Activated naive CD4-positive, alpha-beta T cell treated with anti-CD3 and anti-CD28 coated beads for 36 hours (primary cell): ENCODE data around the gene ISCA2. TPM values are rescaled to one million over a fixed set of nuclear protein-coding genes. Genes with fewer than 3 reads are reported as not detected.

ENCODE experiments used
- CTCF ChIA-PET: fragments of 350-600 bp; sonication (Branson Sonifier 250); formaldehyde crosslinking; loops from one replicate; lab custom pipeline; 2021; ENCODE audit warnings: antibody characterized with exemption; lab: Charles Lee
- DNase-seq: peaks from one replicate; pipeline ENCODE4 v3.0.0-alpha.2; 2020
- H3K27ac Mint-ChIP-seq: one replicate; pipeline ENCODE4 v1.8.0; 2021; ENCODE audit warnings: mild to moderate bottlenecking, mixed read lengths
- H3K27me3 Mint-ChIP-seq: one replicate; pipeline ENCODE4 v1.8.0; 2021; ENCODE audit warnings: low read depth, mixed read lengths
- H3K36me3 Mint-ChIP-seq: one replicate; pipeline ENCODE4 v1.8.0; 2021; ENCODE audit warnings: low read depth, mixed read lengths
- H3K4me1 Mint-ChIP-seq: one replicate; pipeline ENCODE4 v1.8.0; 2021; ENCODE audit warnings: low read depth, mixed read lengths
- H3K4me3 Mint-ChIP-seq: one replicate; pipeline ENCODE4 v1.8.0; 2021; ENCODE audit warnings: mild to moderate bottlenecking, moderate library complexity, mixed read lengths
- H3K9me3 Mint-ChIP-seq: one replicate; pipeline ENCODE4 v1.8.0; 2021; ENCODE audit warnings: mixed read lengths
- intact Hi-C: fragments of 100-400 bp; cut with micrococcal nuclease; formaldehyde crosslinking; loops from one replicate; pipeline ENCODE4 v1.15.1; 2023
- total RNA-seq, 2 experiments: library from RNA; stranded (reverse); gene quantifications; one replicate each; pipeline ENCODE4 v1.2.3, GENCODE V29; 2021

Gene ISCA2
- total RNA-seq, 2 experiments from 2014 or later: 27.7 to 30.9 TPM

GRCh38 chr14:74488786-74489397 is 4.7 kb upstream of the ISCA2 start:
- H3K9me3 Mint-ChIP-seq: no peaks in the 10 kb centered on the region
- CTCF ChIA-PET: no interaction called here

GRCh38 chr14:74490486-74490885 is 3.1 kb upstream of the ISCA2 start:
- intact Hi-C loops: loop anchor here (5.0 kb wide), 2 partner anchors 347 to 392 kb away; partner anchors contain the start of gene DLST
- H3K27me3 Mint-ChIP-seq: no peaks in the 10 kb centered on the region
- CTCF ChIA-PET: interaction anchor here (1.0 to 1.2 kb wide), 2 partner anchors 119 to 122 kb away, joined by 3 to 4 read pairs; partner anchors contain the start of gene LTBP2
- H3K27ac Mint-ChIP-seq: no peak overlapping the region
- DNase-seq: no peak
- H3K36me3 Mint-ChIP-seq: no peaks in the 10 kb centered on the region
- H3K4me3 Mint-ChIP-seq: no peak overlapping the region
- peaks cover 26% of the 10 kb centered on the region for H3K4me1 Mint-ChIP-seq
- no peaks in the 10 kb centered on the region for H3K9me3 Mint-ChIP-seq

More at GRCh38 chr14:74488786-74489397, 4.7 kb upstream of the ISCA2 start:
- intact Hi-C loops: no loop called here
- Mint-ChIP-seq H3K4me3 (no peak overlapping the region), H3K27me3 (no peaks in the 10 kb centered on the region), H3K4me1 (peaks cover 11% of the 10 kb centered on the region), H3K36me3 (no peaks in the 10 kb centered on the region), H3K27ac (no peak overlapping the region)
- no peak for DNase-seq

GRCh38 chr14:74491956-74492775 is 1.4 kb upstream of the ISCA2 start:
- Mint-ChIP-seq H3K27ac (no peak overlapping the region), H3K36me3 (no peaks in the 10 kb centered on the region), H3K4me1 (peaks cover 27% of the 10 kb centered on the region), H3K27me3 (no peaks in the 10 kb centered on the region), H3K4me3 (no peak overlapping the region), H3K9me3 (no peaks in the 10 kb centered on the region)
- peak; percentile 26 for DNase-seq
- CTCF ChIA-PET: interaction anchor here (0.6 kb wide), 1 partner anchor 311 kb away, joined by 3 read pairs; no protein-coding TSS in a partner anchor
- intact Hi-C loops: loop anchor here (1.0 to 5.0 kb wide), 5 partner anchors 130 to 605 kb away; partner anchors contain the start of genes DLST, ZC2HC1C and ZNF410

GRCh38 chr14:74492776-74493342 is 706 bp upstream of the ISCA2 start, which contains the start of gene NPC2:
Gene NPC2 (minus strand): TSS chr14:74493305. CDS start chr14:74493274, 31 bp downstream.
- H3K27ac Mint-ChIP-seq: peak within 1 kb of the TSS; percentile 86
- H3K4me3 Mint-ChIP-seq: no peak within 1 kb of the TSS
- H3K4me1 Mint-ChIP-seq: peaks cover 27% of the 10 kb centered on the region
- intact Hi-C loops: loop anchor here (1.0 to 5.0 kb wide), 11 partner anchors 87 to 606 kb away; partner anchors contain the start of genes ALDH6A1, DLST, LIN52 and LTBP2
- no peaks in the 10 kb centered on the region for H3K27me3 Mint-ChIP-seq
- CTCF ChIA-PET: interaction anchor here (0.6 to 1.3 kb wide), 2 partner anchors 9 to 152 kb away, joined by 3 read pairs; no protein-coding TSS in a partner anchor
- no peaks in the 10 kb centered on the region for H3K9me3 Mint-ChIP-seq
- no peak for DNase-seq
- no peaks in the 10 kb centered on the region for H3K36me3 Mint-ChIP-seq

- Mint-ChIP-seq H3K36me3 (no peaks in the 10 kb centered on the region), H3K27ac (no peak overlapping the region), H3K4me1 (peaks cover 18% of the 10 kb centered on the region), H3K4me3 (no peak overlapping the region), H3K27me3 (no peaks in the 10 kb centered on the region), H3K9me3 (no peaks in the 10 kb centered on the region)
- intact Hi-C loops: no loop called here
- DNase-seq: no peak
- CTCF ChIA-PET: no interaction called here
Measured at GRCh38 chr14:74495356-74495755, 1.8 kb downstream of the ISCA2 start.

- Mint-ChIP-seq H3K36me3 (no peaks in the 10 kb centered on the region), H3K9me3 (no peaks in the 10 kb centered on the region), H3K4me1 (peaks cover under 1% of the 10 kb centered on the region), H3K27ac (no peak overlapping the region), H3K27me3 (no peaks in the 10 kb centered on the region), H3K4me3 (no peak overlapping the region)
- CTCF ChIA-PET: interaction anchor here (0.5 to 1.2 kb wide), 2 partner anchors 108 to 302 kb away, joined by 3 to 4 read pairs; no protein-coding TSS in a partner anchor
- no peak for DNase-seq
- intact Hi-C loops: no loop called here
Measured at GRCh38 chr14:74500417-74501134, 7.0 kb downstream of the ISCA2 start.

- no peaks in the 10 kb centered on the region for H3K36me3 Mint-ChIP-seq
- no peaks in the 10 kb centered on the region for H3K27me3 Mint-ChIP-seq
- H3K27ac Mint-ChIP-seq: no peak overlapping the region
- DNase-seq: peak; percentile 23
- intact Hi-C loops: no loop called here
- no peaks in the 10 kb centered on the region for H3K4me1 Mint-ChIP-seq
- H3K4me3 Mint-ChIP-seq: no peak overlapping the region
- no peaks in the 10 kb centered on the region for H3K9me3 Mint-ChIP-seq
- CTCF ChIA-PET: interaction anchor here (0.5 to 1.3 kb wide), 3 partner anchors 8 to 302 kb away, joined by 3 to 4 read pairs (median 3); partner anchors contain the start of gene ISCA2
Measured at GRCh38 chr14:74501135-74501614, 7.6 kb downstream of the ISCA2 start.

GRCh38 chr14:74501691-74502090 is 8.1 kb downstream of the ISCA2 start:
- H3K27ac Mint-ChIP-seq: no peak overlapping the region

GRCh38 chr14:74502236-74503019 is 8.9 kb downstream of the ISCA2 start:
- Mint-ChIP-seq H3K36me3 (no peaks in the 10 kb centered on the region), H3K4me3 (no peak overlapping the region), H3K27ac (no peak overlapping the region), H3K9me3 (no peaks in the 10 kb centered on the region), H3K27me3 (no peaks in the 10 kb centered on the region), H3K4me1 (no peaks in the 10 kb centered on the region)
- peak; percentile 44 for DNase-seq
- CTCF ChIA-PET: interaction anchor here (0.7 to 1.3 kb wide), 2 partner anchors 9 to 190 kb away, joined by 3 read pairs; partner anchors contain the start of gene ISCA2
- intact Hi-C loops: no loop called here

More at GRCh38 chr14:74501691-74502090, 8.1 kb downstream of the ISCA2 start:
- Mint-ChIP-seq H3K27me3 (no peaks in the 10 kb centered on the region), H3K9me3 (no peaks in the 10 kb centered on the region), H3K4me1 (no peaks in the 10 kb centered on the region), H3K4me3 (no peak overlapping the region), H3K36me3 (no peaks in the 10 kb centered on the region)
- no peak for DNase-seq
- CTCF ChIA-PET: interaction anchor here (0.7 to 1.3 kb wide), 3 partner anchors 8 to 190 kb away, joined by 3 read pairs; partner anchors contain the start of gene ISCA2
- intact Hi-C loops: no loop called here

- no peak overlapping the region for H3K4me3 Mint-ChIP-seq
- intact Hi-C loops: no loop called here
- no peak overlapping the region for H3K27ac Mint-ChIP-seq
- no peaks in the 10 kb centered on the region for H3K27me3 Mint-ChIP-seq
- CTCF ChIA-PET: no interaction called here
- DNase-seq: no peak
- H3K36me3 Mint-ChIP-seq: no peaks in the 10 kb centered on the region
- no peaks in the 10 kb centered on the region for H3K9me3 Mint-ChIP-seq
- no peaks in the 10 kb centered on the region for H3K4me1 Mint-ChIP-seq
Measured at GRCh38 chr14:74503291-74503937, 9.8 kb downstream of the ISCA2 start.
